Retina (tissue), 1 donor: ENCODE results near the gene GRK5.

Experiments used
- DNase-seq: peaks from one replicate; pipeline ENCODE4 v3.0.0-alpha.2; 2016

Gene GRK5

DNA sequence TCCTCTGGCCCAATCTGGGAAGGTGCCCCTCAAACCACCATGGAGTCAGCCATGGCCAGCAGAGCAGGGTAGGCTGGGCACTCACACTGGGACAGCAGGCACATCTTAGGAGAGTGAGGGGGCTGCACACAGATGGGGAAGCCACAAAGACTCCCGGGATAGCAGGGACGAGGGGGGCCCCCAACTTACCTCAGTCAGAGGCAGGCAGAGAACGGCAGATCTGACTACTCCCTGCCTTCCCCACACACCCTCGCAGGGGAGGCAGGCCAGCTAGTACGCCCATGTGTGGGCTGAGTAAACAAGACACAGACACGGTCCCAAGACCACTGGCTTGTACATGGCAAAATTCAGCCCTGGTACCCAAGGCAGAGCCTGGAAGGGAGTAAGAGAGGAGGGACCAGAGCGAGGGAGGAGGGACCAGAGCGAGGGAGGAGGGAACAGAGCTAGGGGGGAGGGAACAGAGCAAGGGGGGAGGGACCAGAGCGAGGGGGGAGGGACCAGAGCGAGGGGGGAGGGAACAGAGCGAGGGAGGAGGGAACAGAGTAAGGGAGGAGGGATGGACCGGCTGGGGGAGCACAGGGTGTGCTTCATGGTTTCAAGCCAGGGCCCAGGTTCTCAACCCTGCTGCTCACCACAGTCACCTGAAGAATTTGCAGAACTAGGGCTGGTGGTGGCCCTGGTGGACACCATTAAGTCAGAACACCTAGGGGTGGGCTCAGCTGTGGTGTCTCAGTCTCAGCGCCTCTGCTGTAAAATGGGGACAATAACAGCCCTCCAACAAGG, 261.4 kb downstream of the GRK5 start:
- DNase-seq: no peak

DNA sequence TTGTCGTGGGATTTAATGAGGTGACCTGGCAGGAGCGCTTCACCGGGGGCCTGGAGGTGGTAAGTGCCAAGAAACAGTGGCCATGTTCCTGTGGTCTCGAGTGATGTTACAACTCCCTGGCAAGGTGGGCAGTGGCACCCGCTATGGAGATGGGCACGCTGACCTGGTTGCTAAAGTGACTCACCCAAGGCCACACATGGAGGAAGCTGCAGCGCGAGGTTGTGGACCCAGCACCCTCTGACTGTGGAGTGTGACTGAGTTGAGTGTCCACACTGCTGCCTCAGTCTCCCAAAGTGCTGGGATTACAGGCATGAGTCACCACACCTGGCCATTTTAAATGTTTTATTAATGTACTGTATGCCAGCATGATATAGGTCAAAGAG, 261.9 kb downstream of the GRK5 start:
- no peak for DNase-seq

DNA sequence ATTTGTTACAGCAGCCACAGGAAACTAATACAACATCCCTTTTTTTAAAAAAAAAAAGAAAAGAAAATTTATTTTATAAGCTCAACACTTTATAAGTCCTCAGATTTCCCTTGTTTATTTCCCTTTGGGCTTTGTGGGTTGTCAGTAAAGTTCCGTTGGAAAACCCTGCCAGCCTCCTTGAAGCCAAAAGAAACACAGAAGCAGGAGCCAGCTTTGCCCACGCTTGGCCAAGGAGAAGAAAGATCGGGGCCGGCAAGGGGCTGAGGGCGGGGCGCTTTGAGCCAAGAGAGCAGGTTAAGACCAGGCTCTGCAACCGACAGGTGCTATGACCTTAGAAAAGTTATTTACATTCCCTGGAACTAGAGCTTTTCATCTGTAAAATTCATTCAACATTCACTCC, 262.5 kb downstream of the GRK5 start:
- no peak for DNase-seq

DNA sequence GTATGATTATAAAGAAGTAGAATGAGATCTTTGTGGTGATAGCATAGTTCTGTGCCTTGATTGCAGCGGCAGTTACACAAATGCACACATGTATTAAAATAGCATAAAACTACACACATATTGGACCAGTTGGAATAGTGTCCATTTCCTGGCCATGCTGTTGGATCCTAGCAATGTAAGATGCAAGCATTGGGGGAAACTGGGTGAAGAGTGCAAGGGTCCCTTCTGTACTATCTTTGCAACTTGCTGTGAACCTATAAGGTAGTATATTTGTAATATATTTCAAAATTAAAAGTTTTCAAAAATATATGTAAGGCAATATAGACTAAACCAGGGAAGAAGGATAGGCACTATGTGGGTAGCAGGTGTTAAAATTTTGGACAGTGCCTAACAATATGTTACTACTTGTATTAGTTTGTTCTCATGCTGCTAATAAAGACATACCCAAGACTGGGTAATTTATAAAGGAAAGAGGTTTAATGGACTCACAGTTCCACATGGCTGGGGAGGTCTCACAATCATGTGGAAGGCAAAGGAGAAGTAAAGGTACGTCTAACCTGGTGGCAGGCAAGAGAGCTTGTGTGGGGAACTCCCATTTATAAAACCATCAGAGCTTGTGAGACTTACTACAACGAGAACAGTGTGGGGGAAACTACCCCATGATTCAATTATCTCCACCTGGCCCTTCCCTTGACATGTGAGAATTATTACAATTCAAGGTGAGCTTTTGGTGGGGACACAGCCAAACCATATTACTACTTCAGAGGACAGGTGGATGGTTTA, 263.7 kb downstream of the GRK5 start:
- no peak for DNase-seq

DNA sequence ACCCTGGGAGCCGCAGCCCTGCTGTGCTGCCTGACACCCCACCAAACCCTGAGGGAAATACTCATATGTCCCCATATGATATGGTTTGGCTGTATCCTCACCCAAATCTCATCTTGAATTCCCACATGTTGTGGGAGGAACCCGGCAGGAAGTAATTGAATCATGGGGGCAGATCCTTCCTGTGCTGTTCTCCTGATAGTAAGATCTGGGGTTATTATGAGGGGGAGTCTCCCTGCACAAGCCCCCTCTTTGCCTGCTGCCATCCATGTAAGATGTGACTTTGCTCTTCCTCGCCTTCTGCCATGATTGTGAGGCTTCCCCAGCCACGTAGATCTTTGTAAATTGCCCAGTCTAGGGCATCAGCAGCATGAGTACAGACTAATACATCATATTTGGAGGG, 266.4 kb downstream of the GRK5 start:
- no peak for DNase-seq

DNA sequence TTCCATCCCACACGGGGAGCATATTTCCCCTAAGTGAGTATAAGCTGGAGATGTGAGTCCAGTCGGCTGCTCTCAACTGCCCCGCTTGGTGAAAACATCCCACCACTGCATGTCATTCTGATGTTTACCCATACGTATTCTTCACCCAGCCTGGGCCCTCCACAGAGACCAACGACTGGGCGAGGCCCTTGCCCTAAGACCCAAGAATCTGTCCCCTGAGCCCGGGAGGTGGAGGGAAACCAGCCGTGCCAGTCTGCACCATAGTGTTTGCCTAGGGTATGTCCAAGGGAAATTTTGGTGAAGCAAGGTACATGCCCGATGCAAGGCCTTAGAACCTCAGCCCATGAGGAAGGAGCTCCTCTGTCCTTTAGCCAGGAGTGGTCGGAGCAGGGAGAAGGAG, 267.2 kb downstream of the GRK5 start:
- no peak for DNase-seq

DNA sequence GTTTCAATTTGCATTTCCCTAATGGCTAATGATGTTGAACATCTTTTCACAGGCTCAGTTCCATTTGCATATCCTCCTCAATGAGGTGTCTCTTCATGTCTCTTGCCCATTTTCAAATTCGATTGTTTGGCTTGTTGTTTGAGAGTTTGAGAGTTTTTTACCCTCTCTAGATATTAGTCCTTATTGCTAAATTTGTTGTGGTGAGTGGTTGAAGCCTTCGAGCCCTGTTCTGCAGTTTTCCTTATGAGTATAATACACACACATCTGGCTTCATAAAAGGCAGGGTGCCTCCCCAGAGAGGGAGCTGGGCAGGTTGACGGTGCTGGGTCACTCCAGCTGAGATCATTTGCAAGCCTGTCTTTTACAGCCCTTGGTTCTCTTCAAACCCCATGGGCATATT, 270.1 kb downstream of the GRK5 start:
- no peak for DNase-seq

DNA sequence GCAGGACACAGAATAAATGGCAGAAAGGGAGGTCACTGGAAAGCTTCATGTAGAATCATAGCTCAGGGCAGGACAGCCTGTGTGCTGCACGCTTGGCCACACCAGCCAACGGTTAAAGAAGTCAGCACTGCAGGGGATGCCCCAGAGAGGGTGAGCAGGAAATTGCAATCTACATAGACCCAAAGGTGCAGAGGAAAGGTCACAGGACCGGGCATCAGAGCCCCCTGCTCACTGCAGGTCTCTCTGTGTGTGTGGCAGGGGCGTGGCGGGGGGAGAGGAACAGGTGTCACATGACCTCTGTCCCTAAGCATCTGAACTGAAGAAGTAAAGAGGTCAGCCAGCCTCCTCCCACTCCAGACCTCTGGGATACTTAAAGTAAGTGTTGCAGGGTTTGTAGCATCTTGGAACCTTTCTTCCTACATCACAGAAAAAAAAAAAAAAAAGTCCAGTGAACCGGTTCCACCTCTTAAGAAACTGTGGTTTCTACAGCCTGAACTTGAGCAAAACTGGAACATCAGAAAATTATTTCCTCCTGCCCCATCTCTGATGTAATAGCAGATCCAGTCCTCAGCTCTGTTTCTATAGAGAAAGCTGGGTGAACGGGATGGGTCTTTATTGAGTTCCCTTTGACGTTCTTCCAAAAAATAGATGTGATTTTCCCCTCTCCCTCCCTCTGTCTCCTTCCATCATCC, 270.9 kb downstream of the GRK5 start:
- DNase-seq: no peak

DNA sequence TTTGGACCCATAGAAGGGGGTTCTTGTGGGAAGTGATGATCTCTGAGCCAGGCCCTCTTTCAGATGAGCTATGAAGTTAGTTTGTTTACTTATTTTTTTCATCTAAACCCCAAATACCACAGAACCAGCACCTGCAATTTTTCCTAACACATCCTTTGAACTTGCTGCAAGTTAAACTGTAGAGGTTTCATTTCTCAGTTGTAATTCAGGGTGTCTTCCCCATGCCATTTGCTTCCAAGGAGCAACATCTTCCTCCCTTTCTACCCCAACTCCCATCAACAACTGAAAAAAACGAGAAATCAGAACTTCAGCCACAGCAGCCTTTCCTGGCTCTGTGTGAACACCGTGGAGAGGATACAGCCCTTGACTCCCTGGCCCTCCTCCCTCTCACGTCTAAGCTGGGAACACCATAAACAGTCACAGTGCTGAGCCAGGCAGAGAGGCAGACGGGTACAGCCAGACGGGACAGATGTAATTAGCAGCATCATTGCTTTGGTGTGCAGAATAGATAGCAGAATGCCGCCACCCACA, 271.5 kb downstream of the GRK5 start:
- no peak for DNase-seq

DNA sequence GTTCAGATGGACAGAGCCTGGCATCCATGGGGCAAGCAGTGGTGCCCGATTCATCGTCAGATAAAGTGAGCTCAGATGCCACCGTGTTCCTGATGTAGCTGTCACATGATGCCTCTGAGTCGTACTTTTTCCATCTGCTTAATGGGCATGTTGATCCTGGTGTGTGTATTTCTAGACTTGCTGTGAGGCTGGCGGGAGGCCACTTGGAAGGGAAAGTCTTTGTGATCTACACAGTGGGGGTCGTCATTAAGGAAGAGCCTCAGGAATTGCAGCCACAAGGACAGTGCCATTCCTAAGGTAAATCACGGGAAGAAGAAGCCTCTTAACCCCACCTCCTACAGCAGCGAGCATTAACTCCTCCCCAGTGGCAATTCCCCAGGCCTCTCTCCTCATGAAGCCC, 272.2 kb downstream of the GRK5 start:
- DNase-seq: no peak

DNA sequence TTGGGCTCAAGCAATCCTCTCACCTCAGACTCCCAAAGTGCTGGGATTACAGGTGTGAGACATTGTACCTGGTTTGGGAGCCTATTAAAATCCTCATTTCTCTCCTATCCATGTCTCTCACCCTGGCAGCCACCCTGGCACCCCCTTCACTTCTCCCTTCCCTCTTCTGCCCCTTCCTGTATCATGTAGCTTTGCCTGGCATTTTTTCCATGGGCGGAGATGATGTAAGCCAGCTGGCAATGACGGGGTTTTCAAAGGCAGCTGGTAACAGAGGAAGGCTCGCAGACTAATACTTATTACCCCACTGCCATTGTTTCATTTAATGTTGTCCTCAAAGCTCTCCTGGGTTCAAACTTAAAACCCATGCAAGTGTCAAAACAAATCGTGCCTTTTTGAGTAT, 273.3 kb downstream of the GRK5 start:
- DNase-seq: no peak

DNA sequence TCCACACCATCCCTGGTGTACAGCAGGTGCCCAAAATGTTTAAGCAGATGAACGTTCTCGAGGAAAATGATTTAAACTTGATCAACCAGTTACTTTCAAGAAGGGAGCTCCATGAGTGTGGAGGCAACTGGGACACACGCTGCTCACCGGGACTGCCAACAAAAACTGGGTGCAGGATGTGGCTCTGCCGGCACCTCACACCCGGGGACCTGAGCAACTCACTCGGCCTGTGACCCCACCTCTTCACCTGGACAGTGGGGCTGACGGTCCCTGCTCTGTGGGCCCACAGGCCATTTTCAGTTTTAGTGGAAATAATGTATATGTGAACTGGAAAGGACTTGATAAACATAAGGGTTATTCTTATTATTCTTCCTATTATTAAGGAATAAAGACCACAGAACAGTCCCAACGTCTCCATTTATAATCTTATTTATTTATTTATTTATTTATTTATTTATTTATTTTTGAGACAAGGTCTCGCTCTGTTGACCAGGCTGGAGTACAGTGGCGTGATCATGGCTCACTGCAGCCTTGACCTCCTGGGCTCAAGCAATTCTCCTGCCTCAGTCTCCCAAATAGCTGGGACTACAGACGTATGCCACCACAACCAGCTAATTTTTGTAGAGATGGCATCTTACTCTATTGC, 274.5 kb downstream of the GRK5 start:
- no peak for DNase-seq

DNA sequence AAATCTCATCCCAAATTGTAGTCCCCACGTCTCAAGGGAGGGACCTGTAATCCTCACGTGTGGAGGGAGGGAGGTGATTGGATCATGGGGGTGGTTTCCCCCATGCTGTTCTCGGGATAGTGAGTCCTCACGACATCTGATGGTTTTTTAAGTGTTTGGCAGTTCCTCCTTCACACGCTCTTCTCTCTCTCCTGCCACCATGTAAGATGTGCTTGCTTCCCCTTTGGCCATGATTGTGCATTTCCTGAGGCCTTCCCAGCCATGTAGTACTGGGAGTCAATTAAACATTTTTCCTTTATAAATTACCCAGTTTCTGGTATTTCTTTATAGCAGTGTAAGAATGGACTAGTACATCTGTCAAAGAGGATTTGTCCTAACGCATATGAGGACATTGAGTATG, 275.6 kb downstream of the GRK5 start:
- DNase-seq: no peak

DNA sequence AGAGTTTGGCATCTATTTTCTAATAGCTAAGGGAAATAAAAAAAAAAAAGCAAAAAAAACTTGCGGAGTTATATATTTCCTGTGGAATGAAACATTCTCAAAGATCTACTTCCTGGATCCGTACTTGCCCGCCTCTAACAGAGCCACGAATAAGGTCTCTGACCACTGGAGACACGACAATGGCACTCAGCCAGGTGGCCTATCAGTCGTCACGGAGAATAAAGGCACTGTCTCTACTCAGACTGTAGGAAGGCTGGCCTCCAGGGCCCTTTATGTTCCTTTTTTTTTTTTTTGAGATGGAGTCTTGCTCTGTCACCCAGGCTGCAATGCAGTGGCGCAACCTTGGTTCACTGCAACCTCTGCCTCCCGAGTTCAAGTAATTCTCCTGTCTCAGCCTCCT, 276.5 kb downstream of the GRK5 start:
- DNase-seq: no peak

DNA sequence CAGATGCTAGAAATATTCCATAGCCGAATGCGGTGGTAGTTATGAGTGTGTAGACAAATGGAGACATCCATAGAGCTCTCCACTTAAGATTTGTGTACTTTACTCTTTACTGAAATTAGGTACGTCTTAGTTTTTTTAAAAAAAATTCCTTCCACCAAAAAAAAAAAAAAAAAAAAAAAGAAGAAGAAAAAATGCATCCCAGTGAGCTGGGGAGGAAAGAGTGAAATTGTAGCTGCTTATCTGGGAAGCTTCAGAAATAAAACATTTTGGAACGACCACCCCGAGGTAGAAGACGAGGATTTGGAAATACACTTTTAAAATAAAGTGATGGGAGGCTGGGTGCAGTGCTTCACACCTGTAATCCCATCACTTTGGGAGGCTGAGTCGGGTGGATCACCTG, 281.3 kb downstream of the GRK5 start:
- DNase-seq: no peak

DNA sequence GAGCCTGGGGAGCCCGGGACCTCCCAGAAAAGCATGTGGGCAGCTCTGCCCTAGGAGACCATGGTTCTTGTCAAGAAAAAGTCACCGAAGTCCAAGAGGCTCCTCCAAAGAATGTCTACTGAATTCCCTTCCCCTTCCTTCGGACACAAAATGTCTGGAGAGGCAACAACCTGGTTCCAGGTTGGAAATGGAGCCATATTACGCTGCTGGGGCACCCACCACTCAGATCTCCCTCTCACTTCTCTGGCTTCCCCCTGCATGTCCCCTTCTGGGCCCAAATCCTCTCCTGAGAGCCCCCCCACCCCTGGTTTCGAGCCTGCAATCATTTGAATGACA, 282.6 kb downstream of the GRK5 start:
- DNase-seq: no peak

DNA sequence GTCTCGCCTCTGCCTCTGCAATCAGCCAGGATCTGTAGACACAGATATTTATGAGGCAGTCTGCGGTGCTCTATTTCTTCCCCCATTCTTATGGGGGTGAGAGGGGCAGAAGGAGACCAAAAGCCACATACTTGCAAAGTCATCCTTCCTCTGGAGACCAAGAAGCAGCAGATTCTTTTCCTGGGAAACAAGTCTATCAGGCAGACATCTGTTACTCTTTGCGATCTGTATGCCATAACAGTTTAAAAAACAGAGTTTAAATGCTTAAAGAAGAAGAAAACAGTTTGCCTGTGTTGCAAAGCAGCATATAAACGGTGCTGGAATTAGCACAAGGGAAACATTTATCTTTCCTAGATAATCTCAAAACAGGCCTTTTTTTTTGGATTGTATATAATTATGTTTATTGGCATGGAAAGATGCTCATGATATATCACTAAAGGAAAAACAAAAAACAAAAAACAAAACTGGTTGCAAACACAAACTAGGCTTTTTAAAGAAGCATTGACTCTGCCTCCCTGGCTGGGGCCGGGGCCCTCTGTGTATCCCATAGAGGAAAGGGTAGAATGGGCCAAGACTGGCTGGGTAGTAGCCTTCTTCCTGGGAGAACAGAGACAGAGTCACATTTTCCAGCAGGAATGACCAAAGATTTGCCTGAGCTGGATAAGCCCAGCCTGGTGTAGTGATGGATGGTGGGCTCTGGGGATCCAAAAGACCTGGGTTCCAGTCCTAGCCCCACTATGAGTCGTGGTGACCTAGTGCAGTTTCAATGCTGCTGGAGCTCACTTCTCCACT, 284.8 kb downstream of the GRK5 start:
- no peak for DNase-seq

DNA sequence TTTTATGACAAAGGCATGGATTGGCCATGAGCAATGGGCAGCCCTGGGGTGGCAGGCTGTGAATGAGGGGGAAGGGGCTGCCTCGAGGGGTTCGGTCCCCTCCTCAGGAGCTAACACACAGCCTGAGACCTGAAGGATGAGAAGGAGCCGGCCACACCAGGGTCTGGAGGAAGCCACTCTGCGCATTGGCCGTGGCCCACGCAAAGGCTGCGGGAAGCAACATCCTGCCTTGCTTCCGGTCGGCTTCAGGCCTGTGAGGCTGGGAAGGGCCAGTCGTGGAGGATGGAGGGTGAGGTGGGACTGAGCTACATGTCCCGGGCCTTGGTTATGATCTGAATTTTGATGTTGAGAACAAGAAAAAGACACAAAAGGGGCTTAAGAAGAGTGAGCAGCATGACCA, 285.8 kb downstream of the GRK5 start:
- DNase-seq: no peak

DNA sequence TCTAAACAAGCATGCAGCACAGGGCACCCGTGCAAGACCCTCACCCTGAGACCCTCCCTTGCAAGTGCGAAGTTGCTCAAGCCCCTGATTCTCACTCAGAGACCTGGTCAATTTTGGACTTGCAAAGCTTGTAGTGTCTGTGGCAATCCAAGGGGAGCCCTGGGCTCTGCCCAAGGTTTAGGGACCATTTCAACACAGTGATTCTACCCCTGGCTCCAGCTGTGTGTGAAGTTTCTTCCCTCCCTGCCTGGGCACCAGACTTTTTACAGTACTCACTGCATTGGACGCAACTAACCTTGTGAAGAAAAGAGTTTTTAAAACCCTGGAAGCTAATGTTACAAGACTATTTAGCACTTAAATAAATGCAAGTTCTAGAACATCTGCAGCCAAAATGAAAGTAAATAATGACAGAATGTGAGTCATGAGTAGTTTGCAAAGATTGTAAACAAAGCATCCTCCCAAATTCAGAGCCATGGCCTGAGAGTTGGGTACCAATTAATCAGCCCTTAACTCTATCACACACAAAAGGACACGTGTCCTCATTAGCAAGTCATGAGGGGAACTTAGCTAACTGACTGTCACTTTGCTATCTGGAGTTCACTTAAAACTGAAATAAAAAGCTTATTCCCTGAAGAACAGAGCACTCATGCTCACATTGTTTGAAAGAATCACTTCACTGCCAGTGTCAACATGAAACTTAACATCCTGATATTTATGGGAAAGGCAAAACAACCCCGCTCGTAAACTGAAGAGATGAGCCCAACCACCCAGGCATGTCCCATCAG, 287.1 kb downstream of the GRK5 start:
- DNase-seq: no peak

DNA sequence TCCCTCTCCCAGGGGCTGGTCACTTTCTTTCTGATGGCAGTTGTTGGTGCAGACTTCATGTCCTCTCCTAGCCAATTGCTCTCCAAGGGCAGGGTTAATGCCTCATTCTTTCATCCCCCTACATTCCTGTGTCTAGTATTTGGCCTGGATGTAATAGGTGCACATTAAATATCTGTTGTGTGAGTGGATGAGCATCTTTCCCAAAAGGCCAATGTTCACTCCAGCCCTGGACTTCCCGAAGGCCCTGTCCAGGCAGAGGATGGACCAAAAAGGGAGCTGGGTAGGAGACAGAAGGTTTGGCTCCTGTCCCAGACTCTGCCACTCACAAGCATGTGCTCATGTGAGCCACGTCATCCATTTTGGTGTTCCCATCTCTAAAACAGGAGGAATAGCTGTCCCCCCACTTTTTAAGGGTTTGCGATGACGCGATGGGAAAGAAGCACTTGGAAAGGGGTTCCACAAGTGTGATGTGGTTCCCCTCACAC, 287.7 kb downstream of the GRK5 start:
- DNase-seq: no peak

DNA sequence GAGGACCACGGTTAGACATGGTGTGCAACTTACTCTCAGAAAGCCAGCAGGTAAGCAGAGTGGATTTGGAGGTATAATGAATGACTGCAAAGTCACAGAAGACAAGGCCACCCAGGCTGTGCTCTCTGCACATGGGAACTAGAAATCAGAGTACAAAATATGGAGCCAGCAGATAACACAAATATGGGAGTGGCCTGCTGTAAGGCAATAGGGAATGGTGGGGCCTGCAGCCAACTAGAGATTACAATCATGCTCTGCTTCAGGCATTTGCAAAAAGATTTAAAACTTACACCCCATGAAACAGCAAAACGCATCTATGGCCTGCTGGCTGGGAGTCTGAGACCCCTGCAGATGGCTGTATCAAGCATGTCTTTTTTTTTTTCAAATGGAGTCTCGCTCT, 288.2 kb downstream of the GRK5 start:
- DNase-seq: no peak

DNA sequence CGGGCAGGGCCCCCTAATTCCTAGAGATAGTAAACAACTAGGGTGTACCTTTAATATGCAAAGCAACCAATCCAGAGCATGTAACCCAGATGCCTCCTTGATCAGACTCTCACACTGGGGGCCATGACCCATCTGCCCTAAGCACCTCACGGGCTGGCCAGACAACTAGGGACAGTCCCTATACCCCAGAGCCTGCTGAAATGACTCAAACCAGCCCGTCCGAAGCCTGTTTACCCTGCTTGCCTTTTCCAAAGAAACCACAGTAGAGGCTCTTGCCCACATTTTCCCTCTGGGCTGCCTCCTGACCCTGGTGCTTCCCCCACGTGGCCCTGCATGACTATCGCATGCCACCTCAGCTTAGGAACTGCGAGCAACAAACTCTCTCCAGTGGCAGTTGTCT, 288.9 kb downstream of the GRK5 start:
- DNase-seq: no peak
